ENCODE results near the gene PPP3CA.

DNA sequence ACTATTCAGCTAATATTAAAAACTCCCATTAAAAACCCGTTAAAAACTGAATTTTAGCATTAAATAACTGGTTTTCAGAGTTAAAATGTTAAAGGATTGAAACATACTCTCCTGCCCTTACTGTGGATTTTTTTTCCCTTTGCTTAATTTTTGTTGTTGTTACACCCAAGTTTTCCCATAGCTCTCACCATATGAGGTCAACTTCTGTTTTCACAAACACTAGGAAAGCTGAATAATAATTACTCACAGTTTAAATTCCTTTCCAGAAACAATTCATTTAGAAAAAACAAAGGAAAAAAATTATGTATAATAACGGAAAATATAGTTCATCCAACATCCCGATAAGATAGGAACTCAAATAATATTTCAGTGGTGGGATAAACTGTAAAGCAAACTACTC, 129.0 kb downstream of the PPP3CA start:
- no peak for TF ChIP-seq POLR2A (IDR thresholded peaks at IDR 0.05)
- TF ChIP-seq, protein P1, sequence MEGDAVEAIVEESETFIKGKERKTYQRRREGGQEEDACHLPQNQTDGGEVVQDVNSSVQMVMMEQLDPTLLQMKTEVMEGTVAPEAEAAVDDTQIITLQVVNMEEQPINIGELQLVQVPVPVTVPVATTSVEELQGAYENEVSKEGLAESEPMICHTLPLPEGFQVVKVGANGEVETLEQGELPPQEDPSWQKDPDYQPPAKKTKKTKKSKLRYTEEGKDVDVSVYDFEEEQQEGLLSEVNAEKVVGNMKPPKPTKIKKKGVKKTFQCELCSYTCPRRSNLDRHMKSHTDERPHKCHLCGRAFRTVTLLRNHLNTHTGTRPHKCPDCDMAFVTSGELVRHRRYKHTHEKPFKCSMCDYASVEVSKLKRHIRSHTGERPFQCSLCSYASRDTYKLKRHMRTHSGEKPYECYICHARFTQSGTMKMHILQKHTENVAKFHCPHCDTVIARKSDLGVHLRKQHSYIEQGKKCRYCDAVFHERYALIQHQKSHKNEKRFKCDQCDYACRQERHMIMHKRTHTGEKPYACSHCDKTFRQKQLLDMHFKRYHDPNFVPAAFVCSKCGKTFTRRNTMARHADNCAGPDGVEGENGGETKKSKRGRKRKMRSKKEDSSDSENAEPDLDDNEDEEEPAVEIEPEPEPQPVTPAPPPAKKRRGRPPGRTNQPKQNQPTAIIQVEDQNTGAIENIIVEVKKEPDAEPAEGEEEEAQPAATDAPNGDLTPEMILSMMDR (IDR thresholded peaks at IDR 0.05) = no peak
